IMR-90 (cell line): ENCODE measurements around the gene TMEM131. TPM values are rescaled to one million over a fixed set of nuclear protein-coding genes. Genes with fewer than 3 reads are reported as not detected.

Experiments used
- ATAC-seq: fragments of 200-7000 bp; cut with Tn5 transposase; 2 replicates; pipeline ENCODE4 v1.9.1; 2020; ENCODE audit warnings: low read depth, mild to moderate bottlenecking, moderate library complexity
- BruUV-seq: library from RNA; stranded (reverse); fragments of 400-500 nt; replicated peaks from 2 replicates; lab custom pipeline; 2021; lab: Mats Ljungman, UMichigan
- CTCF ChIA-PET: fragments of 300-600 bp; formaldehyde crosslinking; extraction: SDS; loops from one replicate; lab custom pipeline; 2021; ENCODE audit warnings: antibody characterized with exemption; lab: Yijun Ruan, JAX
- POLR2A ChIA-PET: fragments of 300-600 bp; sonication (Branson Sonifier 250); formaldehyde crosslinking; loops from one replicate; lab custom pipeline; 2022; ENCODE audit warnings: antibody characterized with exemption; ENCODE audit not compliant: unreplicated experiment; lab: Charles Lee
- DNase-seq: peaks from one replicate; pipeline ENCODE4 v3.0.0; 2013
- H2AFZ ChIP-seq: replicated peaks from 2 replicates; pipeline ENCODE3; 2013; ENCODE audit warnings: low read length, mild to moderate bottlenecking; ENCODE audit not compliant: poor library complexity
- H2AK5ac ChIP-seq: 2 replicates; pipeline ENCODE4 v1.6.1; 2013; ENCODE audit warnings: low read depth, low read length, inconsistent platforms
- H2AK9ac ChIP-seq: replicated peaks from 2 replicates; pipeline ENCODE3; 2013; ENCODE audit warnings: mild to moderate bottlenecking, low read depth, low read length, moderate library complexity; ENCODE audit not compliant: poor library complexity
- H2BK120ac ChIP-seq: 2 replicates; pipeline ENCODE4 v1.6.1; 2013; ENCODE audit warnings: low read depth, low read length, inconsistent platforms
- H2BK15ac ChIP-seq: 3 replicates; pipeline ENCODE4 v1.6.1; 2013; ENCODE audit warnings: low read depth, low read length, inconsistent platforms
- H2BK20ac ChIP-seq: 2 replicates; pipeline ENCODE4 v1.6.1; 2013; ENCODE audit warnings: low read depth, mild to moderate bottlenecking, inconsistent platforms, low read length, moderate library complexity
- H2BK5ac ChIP-seq: 2 replicates; pipeline ENCODE4 v1.6.1; 2013; ENCODE audit warnings: mild to moderate bottlenecking, low read depth, low read length, inconsistent platforms; ENCODE audit not compliant: poor library complexity, severe bottlenecking
- H3K14ac ChIP-seq: replicated peaks from 2 replicates; pipeline ENCODE4 v1.6.1; 2013; ENCODE audit warnings: low read depth, low read length, inconsistent platforms
- H3K18ac ChIP-seq: 2 replicates; pipeline ENCODE4 v1.6.1; 2013; ENCODE audit warnings: low read depth, low read length, control low read depth
- H3K23ac ChIP-seq: 2 replicates; pipeline ENCODE4 v1.6.1; 2013; ENCODE audit warnings: low read depth, low read length, inconsistent platforms
- H3K27ac ChIP-seq: 2 replicates; pipeline ENCODE4 v1.5.1; 2013; ENCODE audit warnings: mild to moderate bottlenecking, control low read depth, low read length; ENCODE audit not compliant: insufficient read depth
- H3K27me3 ChIP-seq: 2 replicates; pipeline ENCODE4 v1.6.1; 2013; ENCODE audit warnings: low read length; ENCODE audit not compliant: control insufficient read depth, insufficient read depth
- H3K36me3 ChIP-seq: 2 replicates; pipeline ENCODE4 v1.6.1; 2013; ENCODE audit warnings: low read length, mixed read lengths; ENCODE audit not compliant: control insufficient read depth, insufficient read depth
- H3K4ac ChIP-seq: 2 replicates; pipeline ENCODE4 v1.6.1; 2013; ENCODE audit warnings: low read depth, low read length, inconsistent platforms
- H3K4me1 ChIP-seq: 2 replicates; pipeline ENCODE4 v1.6.1; 2013; ENCODE audit warnings: low read length, mixed read lengths; ENCODE audit not compliant: control insufficient read depth, insufficient read depth
- H3K4me2 ChIP-seq: 2 replicates; pipeline ENCODE4 v1.6.1; 2013; ENCODE audit warnings: low read depth, mild to moderate bottlenecking, control low read depth, low read length, moderate library complexity
- H3K4me3 ChIP-seq: 2 replicates; pipeline ENCODE4 v1.5.1; 2013; ENCODE audit warnings: low read depth, mild to moderate bottlenecking, control low read depth, low read length, moderate library complexity; ENCODE audit not compliant: insufficient read depth
- H3K56ac ChIP-seq: 2 replicates; pipeline ENCODE4 v1.6.1; 2013; ENCODE audit warnings: low read length, inconsistent platforms; ENCODE audit not compliant: insufficient read depth; ENCODE audit errors: extremely low read depth
- H3K79me1 ChIP-seq, 2 experiments: 2 replicates each; pipeline ENCODE4 v1.6.1; 2013; ENCODE audit warnings: low read length in 2 of 2, inconsistent platforms in 1 of 2, low read depth in 1 of 2
- H3K9ac ChIP-seq: 2 replicates; pipeline ENCODE4 v1.6.1; 2013; ENCODE audit warnings: low read depth, low read length, control low read depth
- H3K9me1 ChIP-seq: 2 replicates; pipeline ENCODE4 v1.6.1; 2013; ENCODE audit warnings: low read length, inconsistent platforms; ENCODE audit not compliant: insufficient read depth
- H3K9me3 ChIP-seq: 2 replicates; pipeline ENCODE4 v1.6.1; 2013; ENCODE audit warnings: low read length; ENCODE audit not compliant: control insufficient read depth, insufficient read depth
- H4K20me1 ChIP-seq: 2 replicates; pipeline ENCODE4 v1.6.1; 2013; ENCODE audit warnings: low read length, inconsistent platforms; ENCODE audit not compliant: insufficient read depth
- H4K5ac ChIP-seq: 2 replicates; pipeline ENCODE4 v1.6.1; 2013; ENCODE audit warnings: mild to moderate bottlenecking, low read depth, low read length, control low read depth
- H4K8ac ChIP-seq, 2 experiments: 2 replicates each; pipeline ENCODE4 v1.6.1; 2013; ENCODE audit warnings: low read depth in 2 of 2, low read length in 2 of 2, control low read depth in 1 of 2, inconsistent platforms in 1 of 2
- H4K91ac ChIP-seq: 2 replicates; pipeline ENCODE4 v1.6.1; 2013; ENCODE audit warnings: low read depth, low read length, inconsistent platforms; ENCODE audit not compliant: insufficient read depth
- BHLHE40 ChIP-seq: fragments of 150-350 bp; IDR thresholded peaks from 2 replicates; pipeline ENCODE4 v1.6.1; 2016; ENCODE audit warnings: mild to moderate bottlenecking, low read depth, low read length
- CEBPB ChIP-seq: IDR thresholded peaks from 2 replicates; pipeline ENCODE4 v1.6.1; 2012; ENCODE audit warnings: low read depth, low read length, improper control_type of control experiment
- CHD1 ChIP-seq: IDR thresholded peaks from 2 replicates; pipeline ENCODE4 v1.6.1; 2012; ENCODE audit warnings: low read depth, low read length, improper control_type of control experiment
- FOS ChIP-seq: fragments of 150-350 bp; IDR thresholded peaks from 2 replicates; pipeline ENCODE4 v1.6.1; 2016; ENCODE audit warnings: low read depth, low read length
- MAFK ChIP-seq: IDR thresholded peaks from 2 replicates; pipeline ENCODE4 v1.6.1; 2012; ENCODE audit warnings: low read depth, low read length, improper control_type of control experiment
- MAZ ChIP-seq: IDR thresholded peaks from 2 replicates; pipeline ENCODE4 v1.6.1; 2012; ENCODE audit warnings: low read depth, mild to moderate bottlenecking, low read length, improper control_type of control experiment, moderate library complexity, borderline replicate concordance
- MXI1 ChIP-seq: IDR thresholded peaks from 2 replicates; pipeline ENCODE4 v1.6.1; 2012; ENCODE audit warnings: low read depth, mild to moderate bottlenecking, low read length, moderate library complexity, borderline replicate concordance
- NFE2L2 ChIP-seq: fragments of 150-350 bp; IDR thresholded peaks from 2 replicates; pipeline ENCODE4 v1.6.1; 2016; ENCODE audit warnings: low read depth, mild to moderate bottlenecking, low read length
- POLR2A ChIP-seq: IDR thresholded peaks from 2 replicates; pipeline ENCODE4 v1.6.1; 2012; ENCODE audit warnings: mild to moderate bottlenecking, low read depth, low read length
- RCOR1 ChIP-seq: IDR thresholded peaks from 2 replicates; pipeline ENCODE4 v1.6.1; 2012; ENCODE audit warnings: mild to moderate bottlenecking, low read length, improper control_type of control experiment; ENCODE audit not compliant: insufficient replicate concordance
- RFX5 ChIP-seq: IDR thresholded peaks from 2 replicates; pipeline ENCODE4 v1.8.0; 2012; ENCODE audit warnings: low read depth, mild to moderate bottlenecking, low read length, moderate library complexity
- SMC3 ChIP-seq: fragments of 150-350 bp; IDR thresholded peaks from 2 replicates; pipeline ENCODE4 v1.6.1; 2016; ENCODE audit warnings: low read depth, mild to moderate bottlenecking, antibody characterized with exemption, low read length, moderate library complexity
- WGBS, 2 experiments: methylation state at CpG; one replicate each; pipeline versions ENCODE4 v1.1.5 to v1.1.7; 2013; ENCODE audit warnings: missing lambda C conversion rate in 2 of 2; ENCODE audit not compliant: insufficient read length in 1 of 2; ENCODE audit errors: extremely low coverage in 2 of 2; 5-methylcytosine and 5-hydroxymethylcytosine counted together
- dilution Hi-C: fragments of 300-500 bp; cut with HindIII; formaldehyde crosslinking; loops from one replicate; pipeline ENCODE4 v1.14.3; 2018; ENCODE audit warnings: low sequenced_read_pairs; ENCODE audit not compliant: unreplicated experiment
- in situ Hi-C: fragments of 300-500 bp; cut with MboI; formaldehyde crosslinking; loops from 3 replicates; pipeline ENCODE4 v1.14.3; 2019; ENCODE audit warnings: low sequenced_read_pairs, inconsistent platforms, mixed read lengths
- intact Hi-C: fragments of 100-400 bp; cut with micrococcal nuclease; formaldehyde crosslinking; loops from 2 replicates; pipeline ENCODE4 v1.10.0; 2022
- polyA plus RNA-seq, 3 experiments: library from polyadenylated mRNA; depleted of rRNA; stranded (reverse); fragments of >200 nt; gene quantifications; 2 replicates each; pipeline ENCODE4 v1.2.3, GENCODE V29; 2012; ENCODE audit warnings: low replicate concordance in 1 of 3
- total RNA-seq: library from RNA; depleted of rRNA; stranded (reverse); fragments of >200 nt; gene quantifications from 2 replicates; pipeline ENCODE4 v1.2.3, GENCODE V29; 2012
- TF ChIP-seq, protein P1 (sequence below): fragments of 150-350 bp; IDR thresholded peaks from 2 replicates; pipeline ENCODE4 v1.6.1; 2016; ENCODE audit warnings: low read depth, mild to moderate bottlenecking, low read length, moderate library complexity, borderline replicate concordance
- TF ChIP-seq, protein P2 (sequence below): fragments of 150-350 bp; IDR thresholded peaks from 2 replicates; pipeline ENCODE4 v1.6.1; 2017; ENCODE audit warnings: mild to moderate bottlenecking, antibody characterized with exemption, low read length, low read depth
- TF ChIP-seq, protein P3 (sequence below): conservative IDR thresholded peaks from 2 replicates; pipeline ENCODE4 v1.5.1; 2012; ENCODE audit warnings: mild to moderate bottlenecking, low read depth, low read length, improper control_type of control experiment

The TMEM131 gene
- total and polyA plus RNA-seq, 2 of the 4 experiments (the other 2 are of a cell fraction): 13.3 to 14.0 TPM

DNA sequence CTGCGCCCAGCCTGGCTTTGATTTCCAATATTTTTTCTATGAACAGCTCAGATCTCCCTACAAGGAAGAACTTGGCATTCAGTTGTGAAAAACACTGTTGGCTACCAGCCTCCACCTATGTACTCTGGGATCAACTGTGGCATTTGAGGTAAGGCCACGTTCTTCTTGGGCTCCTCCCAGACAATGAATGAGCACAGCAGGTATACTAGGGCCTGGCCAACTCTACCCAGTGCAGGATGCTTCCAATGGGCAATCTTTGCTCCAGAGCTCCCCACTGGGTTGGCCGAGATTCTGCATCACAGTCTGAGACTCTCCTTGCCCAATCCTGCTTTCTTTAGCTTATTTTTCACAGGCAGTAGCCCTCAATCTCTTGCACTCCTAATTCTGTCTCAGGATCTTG lies 75.9 kb downstream of the TMEM131 start:
- Histone ChIP-seq H3K27ac (no peak overlapping the region), H4K20me1 (peaks cover 7% of the 10 kb centered on the region; the same call in 1 of the 2 replicates), H3K18ac (no peak overlapping the region), H2BK15ac (no peak overlapping the region), H3K14ac (no peak overlapping the region), H2AK5ac (no peak overlapping the region), H2AK9ac (no peak overlapping the region), H3K4ac (no peak overlapping the region), H3K4me2 (no peak overlapping the region), H3K9ac (no peak overlapping the region), H2BK20ac (no peak overlapping the region), H3K9me1 (no peaks in the 10 kb centered on the region), H3K4me1 (no peaks in the 10 kb centered on the region), H4K5ac (no peak overlapping the region), H3K4me3 (no peak overlapping the region), H3K56ac (no peak overlapping the region), H3K27me3 (no peaks in the 10 kb centered on the region), H2BK5ac (no peak overlapping the region), H3K23ac (no peak overlapping the region), H2AFZ (no peak overlapping the region), H3K36me3 (peaks cover 9% of the 10 kb centered on the region), H2BK120ac (no peak overlapping the region), H3K79me1 (peaks cover 18 to 44% of the 10 kb centered on the region in 2 experiments), H4K91ac (no peak overlapping the region), H3K9me3 (no peaks in the 10 kb centered on the region; the same call in 1 of the 2 replicates), H4K8ac (no peak overlapping the region)
- intact Hi-C loops: no loop called here
- dilution Hi-C loops: no loop called here
- no TSS peak for BruUV-seq
- WGBS, 2 experiments: 57% methylated on average over 1 of the region's 3 CpGs; no CpG with 5 or more reads in 1 of the 2 experiments
- POLR2A ChIA-PET: no interaction called here
- TF ChIP-seq RCOR1 (no peak), BHLHE40 (no peak), FOS (no peak), MAZ (no peak), CEBPB (no peak), MXI1 (no peak), CHD1 (no peak), POLR2A (no peak), SMC3 (no peak), MAFK (no peak), NFE2L2 (no peak), RFX5 (no peak)
- TF ChIP-seq, protein P1, sequence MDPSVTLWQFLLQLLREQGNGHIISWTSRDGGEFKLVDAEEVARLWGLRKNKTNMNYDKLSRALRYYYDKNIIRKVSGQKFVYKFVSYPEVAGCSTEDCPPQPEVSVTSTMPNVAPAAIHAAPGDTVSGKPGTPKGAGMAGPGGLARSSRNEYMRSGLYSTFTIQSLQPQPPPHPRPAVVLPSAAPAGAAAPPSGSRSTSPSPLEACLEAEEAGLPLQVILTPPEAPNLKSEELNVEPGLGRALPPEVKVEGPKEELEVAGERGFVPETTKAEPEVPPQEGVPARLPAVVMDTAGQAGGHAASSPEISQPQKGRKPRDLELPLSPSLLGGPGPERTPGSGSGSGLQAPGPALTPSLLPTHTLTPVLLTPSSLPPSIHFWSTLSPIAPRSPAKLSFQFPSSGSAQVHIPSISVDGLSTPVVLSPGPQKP: no peak
- TF ChIP-seq, protein P2, sequence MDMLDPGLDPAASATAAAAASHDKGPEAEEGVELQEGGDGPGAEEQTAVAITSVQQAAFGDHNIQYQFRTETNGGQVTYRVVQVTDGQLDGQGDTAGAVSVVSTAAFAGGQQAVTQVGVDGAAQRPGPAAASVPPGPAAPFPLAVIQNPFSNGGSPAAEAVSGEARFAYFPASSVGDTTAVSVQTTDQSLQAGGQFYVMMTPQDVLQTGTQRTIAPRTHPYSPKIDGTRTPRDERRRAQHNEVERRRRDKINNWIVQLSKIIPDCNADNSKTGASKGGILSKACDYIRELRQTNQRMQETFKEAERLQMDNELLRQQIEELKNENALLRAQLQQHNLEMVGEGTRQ: no peak
- TF ChIP-seq, protein P3, sequence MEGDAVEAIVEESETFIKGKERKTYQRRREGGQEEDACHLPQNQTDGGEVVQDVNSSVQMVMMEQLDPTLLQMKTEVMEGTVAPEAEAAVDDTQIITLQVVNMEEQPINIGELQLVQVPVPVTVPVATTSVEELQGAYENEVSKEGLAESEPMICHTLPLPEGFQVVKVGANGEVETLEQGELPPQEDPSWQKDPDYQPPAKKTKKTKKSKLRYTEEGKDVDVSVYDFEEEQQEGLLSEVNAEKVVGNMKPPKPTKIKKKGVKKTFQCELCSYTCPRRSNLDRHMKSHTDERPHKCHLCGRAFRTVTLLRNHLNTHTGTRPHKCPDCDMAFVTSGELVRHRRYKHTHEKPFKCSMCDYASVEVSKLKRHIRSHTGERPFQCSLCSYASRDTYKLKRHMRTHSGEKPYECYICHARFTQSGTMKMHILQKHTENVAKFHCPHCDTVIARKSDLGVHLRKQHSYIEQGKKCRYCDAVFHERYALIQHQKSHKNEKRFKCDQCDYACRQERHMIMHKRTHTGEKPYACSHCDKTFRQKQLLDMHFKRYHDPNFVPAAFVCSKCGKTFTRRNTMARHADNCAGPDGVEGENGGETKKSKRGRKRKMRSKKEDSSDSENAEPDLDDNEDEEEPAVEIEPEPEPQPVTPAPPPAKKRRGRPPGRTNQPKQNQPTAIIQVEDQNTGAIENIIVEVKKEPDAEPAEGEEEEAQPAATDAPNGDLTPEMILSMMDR: no peak
- CTCF ChIA-PET: no interaction called here
- in situ Hi-C loops: no loop called here
- DNase-seq (no peak), ATAC-seq (no peak)
